GM15510 (cell line): ENCODE measurements around the gene MICAL3.

Experiments
- POLR2A ChIP-seq: IDR thresholded peaks from 3 replicates; pipeline ENCODE4 v1.6.1; 2011; ENCODE audit warnings: borderline replicate concordance; ENCODE audit not compliant: insufficient read length; ENCODE audit errors: extremely low read depth

Gene MICAL3

DNA sequence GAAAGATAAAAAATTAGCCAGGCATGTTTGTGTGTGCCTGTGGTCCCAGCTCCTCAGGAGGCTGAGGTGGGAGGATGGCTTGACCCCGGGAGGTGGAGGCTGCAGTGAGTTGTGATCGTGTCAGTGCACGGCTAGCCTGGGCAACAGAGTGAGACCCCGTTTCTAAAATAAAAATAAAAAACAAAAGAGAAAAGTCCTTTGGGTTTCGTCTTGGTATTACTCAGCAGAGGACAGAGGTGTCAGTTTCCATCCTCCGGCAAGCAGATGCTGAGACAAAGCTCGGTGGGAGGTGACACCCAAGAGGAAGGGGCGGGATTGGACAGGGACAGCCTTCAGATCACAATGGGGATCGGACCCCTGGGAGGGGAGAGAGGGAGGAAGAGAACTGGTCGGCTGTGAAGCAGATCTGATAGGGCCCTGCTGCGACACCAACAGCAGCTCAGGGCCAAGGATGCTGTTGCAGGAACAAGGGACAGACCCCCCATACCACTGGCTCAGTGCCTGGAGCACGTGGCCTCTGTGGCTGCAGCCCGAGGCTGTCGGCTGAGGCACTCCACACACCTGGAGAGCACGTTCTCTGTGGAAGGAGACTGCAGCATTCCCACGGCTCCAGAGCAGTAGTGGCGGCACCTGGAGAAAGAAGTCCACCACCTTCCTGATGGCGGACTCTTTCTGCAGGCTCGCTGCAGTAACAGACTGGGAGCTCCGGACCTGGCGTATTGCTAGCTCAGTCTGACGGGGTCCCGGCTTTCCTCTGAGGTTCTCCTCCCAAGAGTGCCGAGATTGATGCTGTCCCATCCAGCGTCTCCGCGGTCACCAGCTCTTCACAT lies 244.9 kb downstream of the MICAL3 start:
- no peak for TF ChIP-seq POLR2A

- TF ChIP-seq POLR2A: no peak
Observed at GRCh38 chr22:17778412-17778976, 245.9 kb downstream of the MICAL3 start.

- no peak for TF ChIP-seq POLR2A
Observed at GRCh38 chr22:17777717-17778044, 246.7 kb downstream of the MICAL3 start.

DNA sequence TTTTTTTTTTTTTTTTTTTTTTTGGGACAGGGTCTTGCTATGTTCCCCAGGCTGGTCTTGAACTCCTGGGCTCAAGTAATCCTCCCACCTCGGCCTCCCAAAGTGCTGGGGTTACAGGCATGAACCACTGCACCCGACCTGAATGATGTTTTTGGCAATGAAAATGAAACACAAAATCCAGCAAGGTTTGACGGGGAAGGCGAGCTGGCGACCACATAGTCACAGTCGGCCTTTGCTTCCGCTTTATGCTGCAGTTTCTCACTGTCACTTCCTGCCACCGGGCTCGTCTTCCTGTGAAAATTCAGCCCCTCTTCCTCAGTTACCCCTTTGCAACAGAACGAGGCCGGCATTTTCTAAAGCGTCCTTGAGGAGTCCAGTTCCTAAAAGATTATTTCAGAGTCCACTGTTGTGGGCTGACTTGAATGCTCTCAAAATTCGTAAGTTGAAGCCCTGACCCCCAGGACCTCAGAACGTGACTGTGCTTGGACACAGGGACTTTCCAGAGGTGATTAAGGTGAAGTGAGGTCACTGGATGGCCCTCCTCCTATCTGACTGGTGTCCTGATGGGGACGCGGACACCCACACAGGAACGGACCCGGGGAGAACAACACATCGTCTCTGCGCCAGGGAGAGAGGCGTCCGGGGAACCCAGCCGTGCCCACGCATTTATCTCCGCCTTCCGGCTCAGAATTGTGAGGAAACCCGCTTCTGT lies 247.2 kb downstream of the MICAL3 start:
- peak; percentile 34 for TF ChIP-seq POLR2A

- no peak for TF ChIP-seq POLR2A
Observed at GRCh38 chr22:17775781-17776465, 248.4 kb downstream of the MICAL3 start.

DNA sequence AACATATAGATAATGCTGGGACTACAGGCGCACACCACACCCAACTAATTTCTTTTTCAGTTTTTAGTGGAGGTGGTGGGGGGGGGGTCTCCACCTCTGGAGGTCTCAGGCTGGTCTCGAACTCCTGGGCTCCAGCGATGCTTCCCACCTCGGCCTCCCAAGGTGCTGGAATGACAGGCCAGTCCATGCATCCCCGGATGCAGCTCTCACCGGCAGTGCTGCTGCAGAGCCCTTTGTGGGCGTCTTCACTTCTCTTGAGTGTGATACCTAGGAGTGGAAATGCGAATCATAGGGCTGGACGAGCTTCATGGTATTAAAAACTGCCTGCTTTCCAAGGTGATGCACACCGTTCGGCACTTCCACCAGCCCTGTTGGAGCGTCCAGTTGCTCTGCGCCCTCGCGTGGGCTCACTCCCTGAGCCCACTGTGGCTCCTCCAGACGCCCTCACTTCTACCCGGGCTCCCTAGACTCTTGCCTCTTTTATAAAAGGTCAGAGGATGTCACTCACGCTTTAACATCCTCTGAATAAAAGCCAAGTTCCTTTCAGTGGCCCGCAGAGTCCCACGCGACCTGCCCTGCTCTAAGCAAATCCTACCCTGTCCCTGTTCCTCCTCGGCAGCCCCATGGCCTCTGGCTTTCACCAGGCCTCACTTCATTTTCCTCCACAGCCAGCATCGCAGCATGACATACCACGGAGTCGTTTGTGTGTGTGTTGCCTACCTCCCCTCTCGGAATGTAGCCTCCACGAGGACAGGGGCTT lies 249.3 kb downstream of the MICAL3 start:
- no peak for TF ChIP-seq POLR2A

GRCh38 chr22:17774206-17774925 lies 250.0 kb downstream of the MICAL3 start, which contains the start of gene BID:
Gene BID (minus strand): TSS chr22:17774469. CDS start chr22:17750116, 24,353 bp downstream.
- TF ChIP-seq POLR2A: peak; percentile 47

GRCh38 chr22:17773606-17774205 lies 250.7 kb downstream of the MICAL3 start:
- TF ChIP-seq POLR2A: peak; percentile 41

DNA sequence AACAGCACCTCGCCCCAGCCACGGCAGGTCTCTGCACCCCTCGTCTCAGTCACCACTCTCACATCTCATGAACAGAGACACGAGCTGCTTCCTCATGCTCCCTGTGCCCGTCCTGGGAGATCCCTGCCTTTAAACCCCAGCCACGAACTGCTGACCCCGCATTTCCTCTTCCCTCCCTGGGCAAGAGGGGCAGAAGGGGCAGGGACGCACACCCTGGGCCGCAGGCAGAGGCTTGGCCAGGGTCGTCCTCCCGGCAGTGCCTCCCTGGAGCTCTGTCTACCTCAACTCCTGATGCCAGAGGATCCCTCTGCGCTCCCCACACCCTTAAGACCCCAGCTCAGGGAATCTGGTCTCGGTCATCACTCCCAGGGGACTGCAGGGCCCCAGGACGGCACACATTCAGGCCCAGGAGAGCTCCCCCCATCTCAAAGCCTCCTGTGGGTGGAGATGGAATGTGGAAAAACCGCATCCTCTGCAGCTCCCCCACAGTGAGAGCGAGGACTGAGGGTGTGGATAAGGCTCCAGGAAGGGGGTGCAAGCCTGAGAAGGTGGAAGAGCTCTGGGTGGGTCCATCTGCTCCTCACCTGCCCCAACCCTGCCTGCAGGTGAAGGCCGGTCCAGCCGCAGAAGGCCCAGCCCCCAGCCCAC lies 251.3 kb downstream of the MICAL3 start:
- TF ChIP-seq POLR2A: no peak

DNA sequence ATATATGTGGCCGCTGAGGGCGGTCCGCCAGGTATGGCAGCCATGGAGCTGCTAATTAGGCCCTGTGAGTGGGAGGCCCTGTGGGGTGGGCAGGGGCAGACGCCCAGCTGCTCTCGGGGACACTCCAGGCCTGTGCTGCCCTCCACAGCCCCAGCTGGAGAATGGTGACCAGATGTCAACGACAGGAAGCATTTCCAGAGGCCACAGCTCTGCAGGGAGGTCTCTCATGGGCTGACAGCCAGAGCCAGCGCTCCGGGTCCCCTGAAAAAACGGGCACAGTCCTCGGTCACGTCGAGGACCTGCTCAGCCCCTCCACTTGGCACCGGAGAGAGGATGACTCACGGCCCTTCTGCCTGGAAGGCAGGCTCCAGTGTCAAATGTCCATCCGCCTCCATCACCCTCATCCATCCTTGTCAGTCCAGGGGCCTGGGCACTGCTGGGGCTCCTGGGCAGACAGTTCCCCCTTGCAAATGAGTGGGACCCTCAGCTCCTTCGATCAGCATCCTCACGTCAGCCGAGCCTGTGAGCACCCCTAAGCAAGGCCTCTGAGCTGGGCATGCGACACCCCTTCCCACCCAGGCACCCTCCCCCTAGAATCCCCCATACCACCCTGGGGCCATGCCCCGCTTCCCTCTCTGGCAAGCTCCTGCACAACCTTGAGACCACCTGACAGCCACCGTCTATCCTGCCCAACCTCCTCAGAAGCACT lies 252.0 kb downstream of the MICAL3 start:
- TF ChIP-seq POLR2A: no peak

DNA sequence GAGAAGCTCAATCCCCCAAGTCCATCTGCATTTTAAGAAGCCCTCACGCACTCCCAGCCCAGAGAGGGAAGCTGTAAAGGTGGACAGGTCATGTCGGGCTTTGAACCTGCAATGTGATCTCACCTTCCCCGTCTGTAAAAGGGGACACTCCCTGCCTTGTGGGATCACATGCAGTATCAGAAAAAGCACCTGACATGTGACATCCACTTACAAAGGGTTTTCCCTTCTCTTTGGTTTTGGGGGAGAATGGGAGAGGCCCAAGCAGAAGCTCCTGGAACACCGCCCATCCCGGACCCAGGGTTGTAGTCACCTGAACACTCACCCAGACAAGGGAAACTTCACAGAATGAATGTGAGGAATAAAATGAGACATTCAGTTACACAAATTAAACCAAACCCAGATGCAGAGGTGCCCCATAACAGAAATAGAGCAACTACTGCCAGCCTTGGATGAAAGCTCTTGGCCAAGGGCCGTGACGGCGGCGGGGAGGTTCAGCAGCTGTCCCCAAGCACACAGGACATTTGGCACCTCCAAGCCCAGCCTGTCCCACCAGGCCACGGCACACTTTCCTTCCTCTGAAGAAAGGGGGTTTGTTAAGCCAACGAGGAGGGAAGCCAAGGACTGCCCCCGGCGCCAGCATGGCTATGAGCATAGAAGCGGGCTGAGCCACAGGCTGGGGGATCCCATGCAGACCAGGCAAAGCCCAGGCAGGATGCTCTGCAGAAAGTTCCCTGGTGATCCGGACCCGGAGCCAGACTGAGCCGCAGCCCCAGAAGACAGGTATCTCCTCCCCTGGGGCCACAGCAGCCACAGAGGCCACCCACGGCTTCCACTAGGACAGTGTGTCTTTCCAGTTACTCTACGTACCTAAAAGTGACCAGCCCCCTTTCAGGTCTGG lies 253.9 kb downstream of the MICAL3 start:
- no peak for TF ChIP-seq POLR2A
